Measurements from ENCODE around the gene PTRH2.

The PTRH2 gene

GRCh38 chr17:59695945-59696681 lies 11.1 kb downstream of the PTRH2 start:
- no peak overlapping the region for H4K12ac ChIP-seq (ENCODE audit: low read depth, low read length)
- no peak overlapping the region for H2AK5ac ChIP-seq (ENCODE audit: low read length)
- H3K27me3 ChIP-seq (ENCODE audit: insufficient read depth, low read length), result no peaks in the 10 kb centered on the region
- no peaks in the 10 kb centered on the region for H3K9me3 ChIP-seq (ENCODE audit: insufficient read depth, low read depth, low read length)
- no peak overlapping the region for H2AFZ ChIP-seq (ENCODE audit: insufficient read depth, low read length, poor library complexity)
- H3K4me2 ChIP-seq (ENCODE audit: low read length), result no peak overlapping the region
- H3K27ac ChIP-seq (ENCODE audit: low read depth, low read length), result no peak overlapping the region
- no peak overlapping the region for H2BK5ac ChIP-seq (ENCODE audit: low read depth, low read length, poor library complexity)
- no peak overlapping the region for H4K91ac ChIP-seq (ENCODE audit: low read depth, low read length)
- peaks cover 24 to 54% of the 10 kb centered on the region in 2 experiments for H3K36me3 ChIP-seq (ENCODE audit: control insufficient read depth in 1 of 2, insufficient read depth in 2 of 2, low read length in 2 of 2)
- no peak overlapping the region for H3K4ac ChIP-seq (ENCODE audit: low read depth, low read length)
- no peak for DNase-seq
- H3K23ac ChIP-seq (ENCODE audit: low read length), result no peak overlapping the region
- H3K14ac ChIP-seq (ENCODE audit: low read length), result no peak overlapping the region
- no peaks in the 10 kb centered on the region for H3K4me1 ChIP-seq (ENCODE audit: control insufficient read depth in 1 of 2, insufficient read depth in 2 of 2, low read length in 2 of 2)
- no peak overlapping the region for H3K9ac ChIP-seq (ENCODE audit: low read length)
- no peak overlapping the region for H2BK120ac ChIP-seq (ENCODE audit: insufficient read depth, low read length, poor library complexity)
- H3K4me3 ChIP-seq (ENCODE audit: low read depth, low read length), result no peak overlapping the region
- no CpG with 5 or more reads among the region's 3 CpGs for WGBS (ENCODE audit: extremely low coverage, insufficient coverage, insufficient read length)
- H2BK12ac ChIP-seq (ENCODE audit: low read length), result no peak overlapping the region
- no peaks in the 10 kb centered on the region for H3K79me1 ChIP-seq (ENCODE audit: low read length)
- no peak overlapping the region for H4K8ac ChIP-seq (ENCODE audit: low read depth, low read length)
- no peaks in the 10 kb centered on the region for H3K79me2 ChIP-seq (ENCODE audit: control insufficient read depth, insufficient read depth, low read length, poor library complexity)
- H3K18ac ChIP-seq (ENCODE audit: low read length), result no peak overlapping the region

- DNase-seq, result no peak
- Histone ChIP-seq H3K18ac (ENCODE audit: low read length) (no peak overlapping the region), H4K12ac (ENCODE audit: low read depth, low read length) (no peak overlapping the region), H3K4me1 (ENCODE audit: control insufficient read depth in 1 of 2, insufficient read depth in 2 of 2, low read length in 2 of 2) (no peaks in the 10 kb centered on the region), H3K4me2 (ENCODE audit: low read length) (no peak overlapping the region), H4K91ac (ENCODE audit: low read depth, low read length) (no peak overlapping the region), H3K9ac (ENCODE audit: low read length) (no peak overlapping the region), H2BK5ac (ENCODE audit: low read depth, low read length, poor library complexity) (no peak overlapping the region), H2AK5ac (ENCODE audit: low read length) (no peak overlapping the region), H3K36me3 (ENCODE audit: control insufficient read depth in 1 of 2, insufficient read depth in 2 of 2, low read length in 2 of 2) (peaks cover 23 to 53% of the 10 kb centered on the region in 2 experiments), H3K14ac (ENCODE audit: low read length) (no peak overlapping the region), H2AFZ (ENCODE audit: insufficient read depth, low read length, poor library complexity) (no peak overlapping the region), H4K8ac (ENCODE audit: low read depth, low read length) (peak overlapping the region; percentile 10), H3K4me3 (ENCODE audit: low read depth, low read length) (no peak overlapping the region), H2BK120ac (ENCODE audit: insufficient read depth, low read length, poor library complexity) (no peak overlapping the region), H3K4ac (ENCODE audit: low read depth, low read length) (no peak overlapping the region), H3K27ac (ENCODE audit: low read depth, low read length) (no peak overlapping the region), H3K23ac (ENCODE audit: low read length) (no peak overlapping the region), H3K79me2 (ENCODE audit: control insufficient read depth, insufficient read depth, low read length, poor library complexity) (no peaks in the 10 kb centered on the region), H3K27me3 (ENCODE audit: insufficient read depth, low read length) (no peaks in the 10 kb centered on the region), H3K79me1 (ENCODE audit: low read length) (no peaks in the 10 kb centered on the region), H3K9me3 (ENCODE audit: insufficient read depth, low read depth, low read length) (no peaks in the 10 kb centered on the region), H2BK12ac (ENCODE audit: low read length) (no peak overlapping the region)
- no CpG with 5 or more reads among the region's 2 CpGs for WGBS (ENCODE audit: extremely low coverage, insufficient coverage, insufficient read length)
These were observed 12.9 kb downstream of the PTRH2 start for GRCh38 chr17:59694344-59694743.

- WGBS (ENCODE audit: extremely low coverage, insufficient coverage, insufficient read length), result no CpG with 5 or more reads among the region's 7 CpGs
- no peak overlapping the region for H3K4me3 ChIP-seq (ENCODE audit: low read depth, low read length)
These were observed 13.6 kb downstream of the PTRH2 start for GRCh38 chr17:59693582-59693981.

GRCh38 chr17:59688496-59688895 lies 18.7 kb downstream of the PTRH2 start:
- Histone ChIP-seq H3K79me1 (ENCODE audit: low read length) (no peaks in the 10 kb centered on the region), H2BK5ac (ENCODE audit: low read depth, low read length, poor library complexity) (no peak overlapping the region), H3K9me3 (ENCODE audit: insufficient read depth, low read depth, low read length) (no peaks in the 10 kb centered on the region), H3K23ac (ENCODE audit: low read length) (no peak overlapping the region), H3K4me2 (ENCODE audit: low read length) (no peak overlapping the region), H2AFZ (ENCODE audit: insufficient read depth, low read length, poor library complexity) (no peak overlapping the region), H3K4me3 (ENCODE audit: low read depth, low read length) (no peak overlapping the region), H3K9ac (ENCODE audit: low read length) (no peak overlapping the region), H3K27me3 (ENCODE audit: insufficient read depth, low read length) (no peaks in the 10 kb centered on the region), H3K4ac (ENCODE audit: low read depth, low read length) (no peak overlapping the region), H2BK120ac (ENCODE audit: insufficient read depth, low read length, poor library complexity) (no peak overlapping the region), H3K14ac (ENCODE audit: low read length) (no peak overlapping the region), H2AK5ac (ENCODE audit: low read length) (no peak overlapping the region), H3K4me1 (ENCODE audit: control insufficient read depth in 1 of 2, insufficient read depth in 2 of 2, low read length in 2 of 2) (no peaks in the 10 kb centered on the region), H3K18ac (ENCODE audit: low read length) (no peak overlapping the region), H3K36me3 (ENCODE audit: control insufficient read depth in 1 of 2, insufficient read depth in 2 of 2, low read length in 2 of 2) (peaks cover 19 to 34% of the 10 kb centered on the region in 2 experiments), H4K12ac (ENCODE audit: low read depth, low read length) (no peak overlapping the region), H3K27ac (ENCODE audit: low read depth, low read length) (no peak overlapping the region), H2BK12ac (ENCODE audit: low read length) (no peak overlapping the region), H3K79me2 (ENCODE audit: control insufficient read depth, insufficient read depth, low read length, poor library complexity) (no peaks in the 10 kb centered on the region), H4K8ac (ENCODE audit: low read depth, low read length) (no peak overlapping the region), H4K91ac (ENCODE audit: low read depth, low read length) (no peak overlapping the region)
- WGBS (ENCODE audit: extremely low coverage, insufficient coverage, insufficient read length), result no CpG with 5 or more reads among the region's 2 CpGs
- DNase-seq, result no peak

More at GRCh38 chr17:59693582-59693981, 13.6 kb downstream of the PTRH2 start:
- Histone ChIP-seq H3K79me2 (ENCODE audit: control insufficient read depth, insufficient read depth, low read length, poor library complexity) (no peaks in the 10 kb centered on the region), H3K4me1 (ENCODE audit: control insufficient read depth in 1 of 2, insufficient read depth in 2 of 2, low read length in 2 of 2) (no peaks in the 10 kb centered on the region), H3K23ac (ENCODE audit: low read length) (no peak overlapping the region), H3K79me1 (ENCODE audit: low read length) (no peaks in the 10 kb centered on the region), H2AFZ (ENCODE audit: insufficient read depth, low read length, poor library complexity) (no peak overlapping the region), H3K27me3 (ENCODE audit: insufficient read depth, low read length) (no peaks in the 10 kb centered on the region), H3K14ac (ENCODE audit: low read length) (no peak overlapping the region), H4K8ac (ENCODE audit: low read depth, low read length) (no peak overlapping the region), H2BK5ac (ENCODE audit: low read depth, low read length, poor library complexity) (no peak overlapping the region), H3K27ac (ENCODE audit: low read depth, low read length) (no peak overlapping the region), H3K9me3 (ENCODE audit: insufficient read depth, low read depth, low read length) (no peaks in the 10 kb centered on the region), H2AK5ac (ENCODE audit: low read length) (no peak overlapping the region), H2BK120ac (ENCODE audit: insufficient read depth, low read length, poor library complexity) (no peak overlapping the region), H3K4ac (ENCODE audit: low read depth, low read length) (no peak overlapping the region), H4K12ac (ENCODE audit: low read depth, low read length) (no peak overlapping the region), H3K9ac (ENCODE audit: low read length) (no peak overlapping the region), H3K4me2 (ENCODE audit: low read length) (no peak overlapping the region), H3K36me3 (ENCODE audit: control insufficient read depth in 1 of 2, insufficient read depth in 2 of 2, low read length in 2 of 2) (peaks cover 23 to 47% of the 10 kb centered on the region in 2 experiments), H4K91ac (ENCODE audit: low read depth, low read length) (no peak overlapping the region), H3K18ac (ENCODE audit: low read length) (no peak overlapping the region), H2BK12ac (ENCODE audit: low read length) (no peak overlapping the region)
- DNase-seq, result no peak
